Epidermal melanocyte (primary cell): ENCODE results near the gene NT5DC3.

Source experiments
- DNase-seq: peaks from one replicate; pipeline ENCODE4 v3.0.0; 2011; ENCODE audit warnings: low spot score; ENCODE audit not compliant: insufficient read length

NT5DC3 gene

GRCh38 chr12:103783744-103784664 is 57.0 kb downstream of the NT5DC3 start:
- DNase-seq: no peak

DNA sequence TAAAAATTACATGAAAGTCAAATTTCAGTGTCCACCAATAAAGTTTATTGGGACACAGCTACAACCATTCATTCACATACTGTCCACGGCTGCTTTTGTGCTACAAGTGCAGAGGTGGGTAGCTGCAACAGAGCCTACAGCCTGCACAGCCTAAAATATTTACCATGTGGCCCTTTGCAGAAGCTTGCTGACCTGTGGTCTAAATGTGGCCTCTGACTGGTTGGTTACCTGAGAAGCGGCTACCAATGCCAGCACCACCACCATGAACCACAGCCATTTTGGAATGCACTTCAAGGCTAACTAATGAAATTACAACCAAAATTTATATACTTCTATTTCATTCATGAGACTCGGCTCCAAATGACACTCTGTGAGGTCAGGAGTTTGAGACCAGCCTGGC is 58.6 kb downstream of the NT5DC3 start:
- no peak for DNase-seq

GRCh38 chr12:103780992-103781391 is 60.0 kb downstream of the NT5DC3 start:
- DNase-seq: no peak

DNA sequence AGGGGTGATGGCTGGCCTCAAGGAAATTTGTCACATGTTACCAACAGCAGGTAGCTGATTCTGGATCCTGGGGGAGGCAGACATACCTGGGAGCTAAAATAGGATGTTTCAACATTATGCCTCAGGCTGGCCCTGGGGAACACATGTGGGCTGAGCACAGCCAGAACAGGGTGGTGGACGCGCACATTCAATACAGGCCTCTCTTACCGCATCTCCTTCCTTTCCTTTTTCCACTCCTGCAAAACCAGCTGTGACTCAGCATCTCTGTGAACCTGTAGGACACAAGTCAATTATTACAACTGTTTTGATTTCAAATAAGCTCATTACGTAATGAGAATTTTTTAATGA is 61.0 kb downstream of the NT5DC3 start:
- no peak for DNase-seq

DNA sequence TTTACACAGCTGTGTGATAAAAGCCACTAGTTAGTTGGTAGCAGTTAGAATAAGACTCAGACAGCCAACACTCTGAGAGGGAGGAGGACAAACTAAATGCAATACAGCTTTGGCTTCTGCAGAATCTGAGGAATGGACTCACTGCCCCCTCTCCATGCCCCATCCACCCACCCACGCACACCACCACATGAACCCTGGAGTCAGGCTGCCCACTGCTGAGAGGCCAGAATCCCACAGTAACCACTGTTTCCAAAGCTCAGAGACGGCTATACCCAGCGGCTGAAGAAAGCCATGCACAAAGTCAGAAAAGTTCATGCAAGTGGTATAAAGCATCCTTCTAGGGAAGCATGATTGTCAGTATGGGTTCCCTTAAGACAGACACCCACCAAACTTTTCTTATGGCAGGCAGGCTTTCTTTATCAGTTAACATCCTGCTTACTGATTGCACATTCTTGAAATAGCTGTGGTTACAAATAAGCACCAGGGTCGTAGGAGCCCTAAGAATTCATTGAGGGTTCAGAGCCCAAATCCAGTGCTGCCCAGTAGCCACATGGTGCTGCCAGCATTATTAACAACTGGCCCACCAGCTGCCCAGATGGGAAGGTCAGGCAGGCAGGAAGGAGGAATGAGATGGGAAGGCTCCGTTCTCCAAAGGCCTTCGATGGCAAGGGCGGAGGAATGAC is 61.5 kb downstream of the NT5DC3 start:
- no peak for DNase-seq

DNA sequence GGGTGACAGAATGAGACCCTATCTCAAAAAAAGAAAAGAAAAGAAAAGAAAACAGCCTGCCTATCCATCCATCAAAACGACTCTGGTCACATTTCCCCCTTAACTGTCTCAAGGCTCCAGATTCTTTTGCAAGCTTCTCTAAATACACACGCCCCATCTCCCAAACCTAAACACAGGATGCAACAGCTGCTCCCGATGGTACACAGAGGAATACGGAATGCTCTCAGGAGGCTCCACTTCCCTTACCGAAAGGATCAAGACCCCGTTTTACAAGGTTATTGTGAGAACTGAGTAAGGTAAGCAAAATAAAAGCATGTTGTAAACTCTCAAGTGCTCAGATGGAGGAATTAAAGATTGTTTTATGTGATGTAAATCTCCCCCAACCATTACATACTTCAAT is 62.3 kb downstream of the NT5DC3 start:
- DNase-seq: no peak

DNA sequence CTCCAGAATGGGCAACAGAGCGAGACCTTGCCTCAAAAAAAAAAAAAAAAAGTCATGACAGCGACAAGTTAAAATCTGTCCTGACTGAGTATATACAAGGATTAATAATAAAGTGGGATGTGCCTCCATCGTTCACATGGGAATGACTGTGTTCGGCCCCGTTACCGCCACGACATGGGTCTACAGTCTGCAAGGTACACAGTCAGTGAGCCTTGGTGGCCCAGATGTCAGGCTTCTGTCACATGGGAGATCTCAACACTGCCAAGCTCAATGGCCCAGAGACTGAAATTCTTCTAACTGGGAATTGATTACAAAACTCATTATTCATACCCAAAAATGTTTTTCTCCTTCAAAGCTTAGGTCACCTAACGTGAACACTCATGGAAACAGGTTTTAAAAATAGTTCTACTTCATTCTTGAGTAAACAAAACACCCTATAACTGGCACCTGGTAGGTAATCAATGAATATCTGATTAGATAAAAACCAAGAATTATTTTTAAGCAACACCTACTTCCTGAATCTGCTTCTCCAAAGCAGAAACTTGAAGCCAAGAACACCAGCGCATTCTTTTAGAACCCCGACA is 66.0 kb downstream of the NT5DC3 start:
- DNase-seq: no peak

- DNase-seq: no peak
These were observed 67.7 kb downstream of the NT5DC3 start for GRCh38 chr12:103773109-103773910.

DNA sequence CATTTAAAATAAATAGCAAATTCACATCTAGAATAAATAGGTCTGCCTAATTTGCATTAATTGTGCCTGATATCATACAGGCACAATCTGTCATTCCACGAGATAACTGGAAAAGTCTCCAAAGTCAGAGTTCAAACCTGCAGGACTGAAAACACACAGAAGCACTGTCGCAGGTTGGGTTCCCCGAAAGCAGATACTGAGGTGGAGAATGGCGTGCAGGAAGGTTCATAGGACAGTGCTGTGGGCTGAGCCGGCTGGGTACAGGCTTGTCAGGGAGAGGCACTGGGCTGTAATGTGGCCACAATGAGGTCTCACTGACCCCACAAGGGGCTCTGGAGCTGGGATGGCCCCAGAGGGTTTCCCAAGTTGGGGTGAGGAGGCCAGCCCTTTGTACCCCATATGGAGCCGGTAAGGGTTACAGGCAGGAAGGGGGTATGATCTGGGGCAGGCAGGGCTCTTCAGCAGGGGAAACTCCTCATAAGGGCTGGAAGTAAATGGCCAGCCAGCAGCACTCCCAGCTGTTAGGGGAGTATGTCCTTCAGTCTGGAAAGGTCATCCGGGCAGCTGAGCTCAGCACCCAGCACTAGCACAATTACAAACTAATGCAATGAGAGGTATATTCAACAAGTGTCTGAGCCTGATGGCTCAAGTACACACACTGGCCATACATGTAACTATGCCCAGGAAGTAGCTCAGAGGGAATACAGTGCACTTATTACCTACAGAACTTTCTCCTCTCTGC is 68.5 kb downstream of the NT5DC3 start:
- DNase-seq: no peak

- DNase-seq: no peak
These were observed 69.6 kb downstream of the NT5DC3 start for GRCh38 chr12:103771466-103771865.

GRCh38 chr12:103769240-103769945 is 71.6 kb downstream of the NT5DC3 start:
- no peak for DNase-seq

DNA sequence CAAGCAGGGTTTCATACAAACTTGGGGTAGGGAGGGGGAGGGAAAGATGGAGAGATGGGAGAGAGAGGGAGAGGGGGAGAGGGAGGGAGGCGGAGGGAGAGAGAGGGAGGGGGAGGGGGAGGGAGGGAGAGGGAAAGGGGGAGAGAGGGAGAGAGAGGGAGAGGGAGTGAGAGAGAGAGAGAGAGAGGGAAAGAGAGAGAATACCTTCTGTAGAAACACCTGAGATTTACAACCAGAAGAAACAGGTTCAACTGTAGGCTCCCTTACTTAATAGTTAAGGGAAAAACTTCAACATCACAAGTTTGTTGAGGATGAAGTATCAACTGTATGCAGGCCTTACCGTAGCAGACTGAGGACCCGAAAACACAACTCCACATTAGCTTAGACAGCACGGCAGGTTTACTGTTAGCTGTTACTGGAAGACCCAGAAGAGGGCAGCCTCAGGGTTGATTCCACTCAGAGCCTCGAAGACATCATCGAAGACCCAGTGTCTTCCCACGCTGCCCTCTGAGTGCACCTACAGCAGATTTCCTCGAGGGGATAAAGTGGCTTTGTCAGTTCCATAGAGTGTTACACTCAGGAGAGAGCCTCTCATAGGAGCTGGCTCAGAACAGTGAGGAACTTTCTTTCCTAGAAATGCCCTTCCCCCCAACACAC is 72.4 kb downstream of the NT5DC3 start:
- no peak for DNase-seq

DNA sequence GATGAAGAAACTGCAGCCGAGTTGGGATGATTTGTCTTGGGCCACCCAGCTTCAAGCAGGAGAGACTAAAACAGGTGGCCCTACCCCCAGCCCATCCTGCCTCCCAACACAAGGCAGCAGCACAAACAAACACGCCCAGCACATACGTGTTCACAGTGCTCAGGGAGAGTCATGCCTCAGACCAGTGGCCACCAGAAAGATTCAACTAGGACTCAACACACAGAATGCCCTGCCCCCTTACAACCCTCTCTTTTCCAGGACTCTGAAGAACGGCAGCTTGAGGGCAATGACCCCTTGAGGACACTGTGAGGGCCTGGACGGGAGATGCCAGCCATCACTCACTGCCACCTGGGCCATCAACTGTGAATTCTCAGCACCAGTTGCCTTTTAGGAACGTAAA is 75.0 kb downstream of the NT5DC3 start:
- no peak for DNase-seq

GRCh38 chr12:103765322-103765721 is 75.7 kb downstream of the NT5DC3 start:
- DNase-seq: no peak

GRCh38 chr12:103762473-103762872 is 78.6 kb downstream of the NT5DC3 start:
- DNase-seq: no peak

DNA sequence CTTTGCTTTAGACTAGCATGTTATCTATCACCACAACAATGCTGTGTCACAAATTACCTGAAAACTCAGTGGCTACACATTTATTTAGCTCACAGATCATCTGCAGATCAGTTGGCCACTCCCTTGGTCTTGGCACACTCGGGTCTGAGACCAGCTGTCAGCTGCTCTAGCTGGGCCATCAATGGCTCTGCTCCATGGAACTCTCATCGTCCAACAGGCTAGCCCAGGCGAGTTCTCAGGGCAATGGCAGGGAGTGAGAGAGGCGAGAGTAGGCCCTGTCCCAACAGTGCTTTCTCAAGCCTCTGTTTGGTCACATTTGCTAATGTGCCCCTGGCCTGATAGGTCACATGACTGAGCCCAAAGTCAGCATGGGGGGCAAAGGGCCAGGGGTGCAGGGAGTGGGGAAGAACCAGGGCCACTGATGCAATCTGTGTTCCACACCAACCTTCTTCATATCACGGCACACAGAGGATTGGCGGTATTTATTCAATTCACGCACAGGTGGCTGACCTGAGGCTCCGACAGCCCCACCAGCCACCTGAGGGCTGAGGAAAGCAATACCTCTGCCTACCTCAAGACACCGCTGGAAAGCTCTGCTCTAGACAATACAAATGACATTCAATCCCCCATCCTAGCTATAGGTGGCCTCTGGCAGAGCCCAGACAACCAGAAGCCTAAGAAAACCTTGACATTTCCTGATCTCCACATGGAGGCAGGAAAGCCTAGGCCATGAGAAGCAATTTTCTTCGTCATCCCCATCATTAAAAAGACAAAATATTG is 82.5 kb downstream of the NT5DC3 start:
- no peak for DNase-seq

GRCh38 chr12:103757248-103757647 is 83.8 kb downstream of the NT5DC3 start:
- DNase-seq: no peak

DNA sequence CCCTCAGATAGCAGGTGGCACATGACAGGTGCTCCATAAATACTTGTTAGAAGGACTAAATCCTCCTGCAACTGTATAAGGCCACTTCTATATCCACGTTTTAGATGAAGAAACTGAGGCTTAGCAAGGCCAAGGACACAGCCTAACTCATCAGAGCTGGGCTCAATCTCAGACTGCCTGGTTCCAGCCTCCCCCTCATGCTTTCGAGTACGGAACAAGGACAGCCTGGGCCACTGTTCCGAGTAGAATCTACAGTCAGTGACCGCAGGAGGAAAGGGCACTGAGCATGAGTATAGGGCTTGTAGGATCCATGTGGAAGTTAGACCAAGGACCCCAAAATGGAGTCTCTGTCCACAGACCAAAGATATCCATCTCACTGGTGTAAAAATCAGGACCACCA is 84.6 kb downstream of the NT5DC3 start:
- no peak for DNase-seq

DNA sequence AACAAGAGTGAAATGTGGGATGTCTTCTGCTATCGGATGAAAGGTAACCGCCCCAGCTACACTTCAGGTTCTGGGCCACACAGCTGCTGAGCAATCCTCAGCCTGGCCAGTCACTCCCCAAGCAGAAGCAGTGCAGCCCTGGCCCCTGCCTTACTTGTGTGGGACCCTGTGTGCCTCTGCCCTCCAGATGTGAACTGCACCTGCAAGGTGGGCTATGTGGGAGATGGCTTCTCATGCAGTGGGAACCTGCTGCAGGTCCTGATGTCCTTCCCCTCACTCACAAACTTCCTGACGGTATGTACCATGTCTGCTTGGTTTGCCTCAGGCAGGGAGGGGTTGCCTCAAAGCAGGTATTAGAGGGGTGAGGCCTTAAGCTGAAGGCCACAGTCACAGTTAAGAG is 85.6 kb downstream of the NT5DC3 start:
- DNase-seq: no peak
